Endodermal cell (in vitro differentiated cells): ENCODE results near the gene FTCD. TPM values are rescaled to one million over a fixed set of nuclear protein-coding genes. Genes with fewer than 3 reads are reported as not detected.

Source experiments
- DNase-seq: peaks from one replicate; pipeline ENCODE4 v3.0.0-alpha.2; 2017
- H3K27ac ChIP-seq: 2 replicates; pipeline ENCODE4 v1.5.1; 2013; ENCODE audit warnings: mild to moderate bottlenecking, low read depth, low read length, moderate library complexity
- H3K27me3 ChIP-seq: 2 replicates; pipeline ENCODE4 v1.6.1; 2013; ENCODE audit warnings: mild to moderate bottlenecking, low read length, moderate library complexity; ENCODE audit not compliant: insufficient read depth, control insufficient read depth, poor library complexity, severe bottlenecking
- H3K36me3 ChIP-seq: 2 replicates; pipeline ENCODE4 v1.7.0; 2013; ENCODE audit warnings: mild to moderate bottlenecking, low read length, moderate library complexity; ENCODE audit not compliant: control insufficient read depth, insufficient read depth
- H3K4me1 ChIP-seq: one replicate; pipeline ENCODE4 v1.7.0; 2013; ENCODE audit warnings: low read length; ENCODE audit not compliant: control insufficient read depth, insufficient read depth
- H3K4me3 ChIP-seq: 2 replicates; pipeline ENCODE4 v1.5.1; 2013; ENCODE audit warnings: mild to moderate bottlenecking, low read length, moderate library complexity
- H3K9ac ChIP-seq: 2 replicates; pipeline ENCODE4 v1.6.1; 2013; ENCODE audit warnings: mild to moderate bottlenecking, low read length, moderate library complexity; ENCODE audit not compliant: poor library complexity, severe bottlenecking; ENCODE audit errors: extremely low read depth
- H3K9me3 ChIP-seq: 2 replicates; pipeline ENCODE4 v1.6.1; 2013; ENCODE audit warnings: mild to moderate bottlenecking, low read length, moderate library complexity; ENCODE audit not compliant: control insufficient read depth
- H3K27ac Mint-ChIP-seq: 2 replicates; pipeline ENCODE4 v1.8.0; 2020; ENCODE audit warnings: mixed read lengths
- H3K27me3 Mint-ChIP-seq: 2 replicates; pipeline ENCODE4 v1.8.0; 2021; ENCODE audit warnings: mild to moderate bottlenecking, mixed read lengths; ENCODE audit not compliant: insufficient read depth
- H3K36me3 Mint-ChIP-seq: 2 replicates; pipeline ENCODE4 v1.8.0; 2020; ENCODE audit warnings: low read depth, mixed read lengths
- H3K4me1 Mint-ChIP-seq: 2 replicates; pipeline ENCODE4 v1.8.0; 2020; ENCODE audit warnings: mixed read lengths
- H3K4me3 Mint-ChIP-seq: 2 replicates; pipeline ENCODE4 v1.8.0; 2020; ENCODE audit warnings: mild to moderate bottlenecking, moderate library complexity, mixed read lengths
- H3K9me3 Mint-ChIP-seq: 2 replicates; pipeline ENCODE4 v1.8.0; 2020; ENCODE audit warnings: mild to moderate bottlenecking, mixed read lengths
- CTCF ChIP-seq: fragments of 200-600 bp; sonication (generic); conservative IDR thresholded peaks from 2 replicates; pipeline ENCODE4 v1.5.0; 2021; ENCODE audit warnings: antibody characterized with exemption, mild to moderate bottlenecking
- WGBS, 2 experiments: methylation state at CpG; one replicate each; pipeline versions ENCODE4 v1.1.5 to v1.1.7; 2013; ENCODE audit warnings: missing lambda C conversion rate in 2 of 2, mixed read lengths in 1 of 2; ENCODE audit not compliant: insufficient coverage in 1 of 2, insufficient read length in 1 of 2; 5-methylcytosine and 5-hydroxymethylcytosine counted together
- total RNA-seq, 2 donors: library from RNA; stranded (reverse); fragmentation: NEBNext Ultra II Directional in 1 of 2; extraction: Animal tissue kit (Norgen Biotek cat#: 25700) in 1 of 2; gene quantifications; 2 replicates in 1 of 2; 3 replicates in 1 of 2; pipeline ENCODE4 v1.2.1, GENCODE V29; 2021

Gene FTCD
- total RNA-seq, 2 donors from 2014 or later = 3.5 to 4.6 TPM

GRCh38 chr21:46136739-46137349 is 18.5 kb downstream of the FTCD start:
- no peak overlapping the region for H3K4me3 Mint-ChIP-seq
- no peak for DNase-seq
- Histone ChIP-seq H3K4me1 (peaks cover 6% of the 10 kb centered on the region), H3K36me3 (no peaks in the 10 kb centered on the region), H3K27ac (no peak overlapping the region), H3K9me3 (no peaks in the 10 kb centered on the region), H3K9ac (no peak overlapping the region), H3K27me3 (no peaks in the 10 kb centered on the region), H3K4me3 (no peak overlapping the region)
- TF ChIP-seq CTCF = no peak
- no peaks in the 10 kb centered on the region for H3K9me3 Mint-ChIP-seq
- peaks cover 8% of the 10 kb centered on the region for H3K4me1 Mint-ChIP-seq
- WGBS, 2 experiments = 92% methylated on average over 10 to 22 of the region's 22 CpGs
- no peaks in the 10 kb centered on the region for H3K36me3 Mint-ChIP-seq
- H3K27me3 Mint-ChIP-seq = peaks cover 26% of the 10 kb centered on the region
- no peak overlapping the region for H3K27ac Mint-ChIP-seq

GRCh38 chr21:46135782-46136395 is 19.5 kb downstream of the FTCD start:
- Mint-ChIP-seq H3K9me3 (no peaks in the 10 kb centered on the region), H3K4me3 (no peak overlapping the region), H3K4me1 (peaks cover 7% of the 10 kb centered on the region), H3K27me3 (peaks cover 18% of the 10 kb centered on the region), H3K27ac (no peak overlapping the region), H3K36me3 (no peaks in the 10 kb centered on the region)
- TF ChIP-seq CTCF = no peak
- DNase-seq = no peak
- Histone ChIP-seq H3K36me3 (no peaks in the 10 kb centered on the region), H3K4me1 (peaks cover 6% of the 10 kb centered on the region), H3K9ac (no peak overlapping the region), H3K27me3 (no peaks in the 10 kb centered on the region), H3K9me3 (no peaks in the 10 kb centered on the region), H3K27ac (no peak overlapping the region), H3K4me3 (no peak overlapping the region)
- WGBS, 2 experiments = 81% methylated on average over 4 of the region's 7 CpGs; no CpG with 5 or more reads in 1 of the 2 experiments

- Mint-ChIP-seq H3K4me3 (no peak overlapping the region), H3K36me3 (peaks cover 5% of the 10 kb centered on the region), H3K9me3 (no peaks in the 10 kb centered on the region), H3K4me1 (no peaks in the 10 kb centered on the region), H3K27me3 (peaks cover 1% of the 10 kb centered on the region), H3K27ac (no peak overlapping the region)
- TF ChIP-seq CTCF = no peak
- Histone ChIP-seq H3K36me3 (peaks cover 6% of the 10 kb centered on the region), H3K9ac (no peak overlapping the region), H3K4me3 (no peak overlapping the region), H3K9me3 (no peaks in the 10 kb centered on the region), H3K27me3 (no peaks in the 10 kb centered on the region), H3K27ac (no peak overlapping the region), H3K4me1 (no peaks in the 10 kb centered on the region)
- no peak for DNase-seq
- 94 to 96% methylated on average over 67 to 85 of the region's 85 CpGs for WGBS, 2 experiments
Measured at GRCh38 chr21:46131838-46132651, 23.3 kb downstream of the FTCD start.
